ENCODE measurements around the gene GPR6.

Gene GPR6

DNA sequence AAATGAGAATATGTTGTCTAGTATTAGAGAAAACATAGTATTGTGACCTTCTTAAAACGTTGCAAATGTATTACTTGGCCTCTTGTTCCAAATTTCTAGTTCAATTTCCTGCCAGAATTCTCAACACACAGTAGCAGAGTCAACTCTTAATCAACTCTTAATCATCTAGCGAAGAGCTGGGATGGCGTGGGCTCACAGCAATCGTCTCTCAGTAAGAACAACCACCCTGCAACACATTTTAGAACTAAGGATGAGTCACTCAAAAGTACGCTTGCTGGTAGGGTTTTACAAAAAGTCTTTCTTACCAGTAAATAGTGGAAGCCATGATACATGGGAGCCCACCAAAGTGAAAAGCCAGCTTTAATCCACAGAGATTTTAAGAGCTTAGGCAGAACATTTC lies 24.6 kb downstream of the GPR6 start:
- no peak for DNase-seq (ENCODE audit: low read depth)
- no peak overlapping the region for H3K4me3 ChIP-seq (ENCODE audit: low read depth, low read length)
- TF ChIP-seq, protein P1, sequence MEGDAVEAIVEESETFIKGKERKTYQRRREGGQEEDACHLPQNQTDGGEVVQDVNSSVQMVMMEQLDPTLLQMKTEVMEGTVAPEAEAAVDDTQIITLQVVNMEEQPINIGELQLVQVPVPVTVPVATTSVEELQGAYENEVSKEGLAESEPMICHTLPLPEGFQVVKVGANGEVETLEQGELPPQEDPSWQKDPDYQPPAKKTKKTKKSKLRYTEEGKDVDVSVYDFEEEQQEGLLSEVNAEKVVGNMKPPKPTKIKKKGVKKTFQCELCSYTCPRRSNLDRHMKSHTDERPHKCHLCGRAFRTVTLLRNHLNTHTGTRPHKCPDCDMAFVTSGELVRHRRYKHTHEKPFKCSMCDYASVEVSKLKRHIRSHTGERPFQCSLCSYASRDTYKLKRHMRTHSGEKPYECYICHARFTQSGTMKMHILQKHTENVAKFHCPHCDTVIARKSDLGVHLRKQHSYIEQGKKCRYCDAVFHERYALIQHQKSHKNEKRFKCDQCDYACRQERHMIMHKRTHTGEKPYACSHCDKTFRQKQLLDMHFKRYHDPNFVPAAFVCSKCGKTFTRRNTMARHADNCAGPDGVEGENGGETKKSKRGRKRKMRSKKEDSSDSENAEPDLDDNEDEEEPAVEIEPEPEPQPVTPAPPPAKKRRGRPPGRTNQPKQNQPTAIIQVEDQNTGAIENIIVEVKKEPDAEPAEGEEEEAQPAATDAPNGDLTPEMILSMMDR (IDR thresholded peaks at IDR 0.05; ENCODE audit: low read depth, low read length): no peak
- no peak for TF ChIP-seq MYC (IDR thresholded peaks at IDR 0.05; ENCODE audit: low read depth, low read length)
- TF ChIP-seq POLR2A (IDR thresholded peaks at IDR 0.05; ENCODE audit: extremely low read depth, insufficient read length): no peak
- TF ChIP-seq, protein P2, sequence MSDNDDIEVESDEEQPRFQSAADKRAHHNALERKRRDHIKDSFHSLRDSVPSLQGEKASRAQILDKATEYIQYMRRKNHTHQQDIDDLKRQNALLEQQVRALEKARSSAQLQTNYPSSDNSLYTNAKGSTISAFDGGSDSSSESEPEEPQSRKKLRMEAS (IDR thresholded peaks at IDR 0.05; ENCODE audit: low read depth, low read length): no peak

DNA sequence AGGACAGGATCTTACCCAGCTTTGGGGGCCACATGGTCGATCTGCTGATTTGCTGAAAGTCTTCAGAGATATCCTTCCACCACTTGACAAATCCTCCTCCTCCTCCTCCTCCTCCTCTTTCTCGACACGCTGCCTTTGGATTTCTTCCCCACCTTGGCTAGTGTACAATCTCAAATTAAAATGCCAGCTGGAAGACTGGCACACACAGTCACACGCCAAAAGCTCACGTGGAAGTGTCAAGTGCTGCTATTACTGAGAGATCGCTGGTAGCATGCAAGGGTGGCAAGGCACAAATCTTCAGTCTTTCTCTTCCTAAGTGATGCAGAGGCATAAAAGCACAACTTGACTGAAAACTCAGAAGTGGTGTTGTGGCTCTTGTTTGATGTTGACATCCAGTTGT lies 35.3 kb downstream of the GPR6 start:
- no peak overlapping the region for H3K4me3 ChIP-seq (ENCODE audit: low read depth, low read length)
- TF ChIP-seq MYC (IDR thresholded peaks at IDR 0.05; ENCODE audit: low read depth, low read length): no peak
- TF ChIP-seq POLR2A (IDR thresholded peaks at IDR 0.05; ENCODE audit: extremely low read depth, insufficient read length): no peak
- TF ChIP-seq, protein P1 (IDR thresholded peaks at IDR 0.05; ENCODE audit: low read depth, low read length): no peak
- TF ChIP-seq, protein P2 (IDR thresholded peaks at IDR 0.05; ENCODE audit: low read depth, low read length): no peak
- DNase-seq (ENCODE audit: low read depth): no peak

DNA sequence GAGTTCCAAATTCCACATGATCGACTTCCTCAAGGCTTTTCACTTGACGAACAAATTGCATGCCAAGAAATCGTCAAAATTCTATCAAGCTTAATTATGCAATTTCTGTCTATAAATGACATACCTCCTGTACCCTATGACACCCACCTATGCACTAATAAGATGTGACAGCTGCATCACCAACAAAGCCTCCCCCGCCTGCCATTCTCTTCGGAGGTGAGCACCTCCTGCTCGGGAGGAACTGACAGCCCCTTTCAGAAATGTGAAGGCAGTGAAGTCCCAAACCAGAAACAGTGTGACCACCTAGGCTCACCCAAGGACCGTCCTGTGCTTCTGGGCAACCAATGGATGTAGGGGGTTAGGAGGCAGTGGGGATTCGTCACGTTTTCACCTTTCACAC lies 37.1 kb downstream of the GPR6 start:
- H3K4me3 ChIP-seq (ENCODE audit: low read depth, low read length): no peak overlapping the region
- no peak for DNase-seq (ENCODE audit: low read depth)
- TF ChIP-seq, protein P2 (IDR thresholded peaks at IDR 0.05; ENCODE audit: low read depth, low read length): no peak
- TF ChIP-seq MYC (IDR thresholded peaks at IDR 0.05; ENCODE audit: low read depth, low read length) (no peak), POLR2A (IDR thresholded peaks at IDR 0.05; ENCODE audit: extremely low read depth, insufficient read length) (no peak)
- TF ChIP-seq, protein P1 (IDR thresholded peaks at IDR 0.05; ENCODE audit: low read depth, low read length): no peak

DNA sequence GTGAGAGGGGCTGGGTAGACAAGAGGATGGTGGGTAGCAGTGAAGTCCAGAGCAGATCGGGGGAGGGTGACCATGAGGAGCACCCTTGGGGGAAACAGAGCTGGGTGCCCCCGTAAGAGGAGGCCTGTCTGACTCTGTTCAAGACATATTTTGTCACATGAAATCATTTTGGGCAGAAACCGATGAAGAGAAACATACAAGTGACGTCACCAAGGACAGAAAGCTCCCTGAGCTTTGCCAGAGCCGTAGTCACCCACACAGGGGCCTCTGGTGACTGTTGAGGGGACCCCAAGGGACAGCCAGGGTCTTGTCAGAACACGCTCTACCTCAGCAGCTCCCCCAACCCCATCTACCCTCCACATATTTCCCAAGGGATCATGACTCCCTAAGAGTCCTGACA lies 39.2 kb downstream of the GPR6 start:
- TF ChIP-seq POLR2A (IDR thresholded peaks at IDR 0.05; ENCODE audit: extremely low read depth, insufficient read length) (no peak), MYC (IDR thresholded peaks at IDR 0.05; ENCODE audit: low read depth, low read length) (no peak)
- TF ChIP-seq, protein P1 (IDR thresholded peaks at IDR 0.05; ENCODE audit: low read depth, low read length): no peak
- TF ChIP-seq, protein P2 (IDR thresholded peaks at IDR 0.05; ENCODE audit: low read depth, low read length): no peak
- no peak overlapping the region for H3K4me3 ChIP-seq (ENCODE audit: low read depth, low read length)
- no peak for DNase-seq (ENCODE audit: low read depth)

DNA sequence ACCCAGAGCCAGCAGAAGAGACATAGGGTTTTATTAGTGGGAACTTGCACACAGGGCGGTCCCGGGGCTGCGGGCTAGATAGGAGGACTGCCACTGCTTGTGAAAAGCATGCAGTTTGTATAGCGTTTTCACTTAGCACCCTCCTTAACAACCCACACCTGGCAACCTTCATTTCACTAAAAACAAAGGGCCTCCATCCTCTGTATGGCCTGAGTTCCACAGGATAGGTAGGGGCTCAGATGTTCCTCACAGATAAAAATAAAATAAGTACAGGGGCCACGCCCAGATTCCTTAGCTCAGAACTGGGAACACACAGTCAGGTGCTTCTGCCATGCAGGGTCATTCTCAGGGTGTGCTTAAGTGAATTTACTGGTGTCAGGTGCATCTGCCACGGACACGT lies 39.8 kb downstream of the GPR6 start:
- TF ChIP-seq, protein P2 (IDR thresholded peaks at IDR 0.05; ENCODE audit: low read depth, low read length): no peak
- TF ChIP-seq POLR2A (IDR thresholded peaks at IDR 0.05; ENCODE audit: extremely low read depth, insufficient read length): no peak
- TF ChIP-seq, protein P1 (IDR thresholded peaks at IDR 0.05; ENCODE audit: low read depth, low read length): no peak
- TF ChIP-seq MYC (IDR thresholded peaks at IDR 0.05; ENCODE audit: low read depth, low read length): no peak
- DNase-seq (ENCODE audit: low read depth): no peak
- no peak overlapping the region for H3K4me3 ChIP-seq (ENCODE audit: low read depth, low read length)

DNA sequence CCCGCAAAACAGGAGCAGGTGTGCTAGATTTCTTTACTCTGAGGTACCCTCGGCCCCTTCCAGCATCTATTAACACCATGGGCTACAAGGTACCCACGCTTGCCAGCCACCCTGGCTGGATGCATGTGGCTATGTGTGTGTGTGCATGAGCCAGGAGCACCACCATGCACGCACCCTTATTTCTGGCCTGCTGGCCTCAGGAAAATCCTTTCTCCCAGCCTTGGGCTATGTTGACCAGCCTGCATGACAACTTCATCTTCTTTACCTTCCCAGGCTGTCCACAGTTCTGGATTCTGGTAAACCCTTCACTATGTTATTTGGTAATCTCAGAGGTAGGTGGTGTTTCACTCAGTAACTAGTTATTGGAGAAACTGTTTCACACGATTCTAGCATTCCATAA lies 40.4 kb downstream of the GPR6 start:
- no peak overlapping the region for H3K4me3 ChIP-seq (ENCODE audit: low read depth, low read length)
- DNase-seq (ENCODE audit: low read depth): no peak
- TF ChIP-seq MYC (IDR thresholded peaks at IDR 0.05; ENCODE audit: low read depth, low read length) (no peak), POLR2A (IDR thresholded peaks at IDR 0.05; ENCODE audit: extremely low read depth, insufficient read length) (no peak)
- TF ChIP-seq, protein P1 (IDR thresholded peaks at IDR 0.05; ENCODE audit: low read depth, low read length): no peak
- TF ChIP-seq, protein P2 (IDR thresholded peaks at IDR 0.05; ENCODE audit: low read depth, low read length): no peak
